Effector memory CD4-positive, alpha-beta T cell (primary cell): Measurements from ENCODE around the gene SLC1A1.

Source experiments
- DNase-seq, 3 donors: peaks; one replicate each; pipeline ENCODE4 v3.0.0-alpha.2; 2020
- H3K27ac ChIP-seq: 2 replicates; pipeline ENCODE4 v1.7.0; 2013; ENCODE audit warnings: mild to moderate bottlenecking, low read length, moderate library complexity; ENCODE audit not compliant: insufficient read depth, poor library complexity, severe bottlenecking
- H3K27me3 ChIP-seq: replicated peaks from 2 replicates; pipeline ENCODE4 v1.7.0; 2013; ENCODE audit warnings: mild to moderate bottlenecking, low read length; ENCODE audit not compliant: insufficient read depth, control insufficient read depth, poor library complexity, severe bottlenecking
- H3K36me3 ChIP-seq: 2 replicates; pipeline ENCODE4 v1.7.0; 2013; ENCODE audit warnings: mild to moderate bottlenecking, low read length, moderate library complexity; ENCODE audit not compliant: control insufficient read depth, insufficient read depth
- H3K4me1 ChIP-seq: 2 replicates; pipeline ENCODE4 v1.7.0; 2013; ENCODE audit warnings: low read length, mild to moderate bottlenecking; ENCODE audit not compliant: control insufficient read depth, insufficient read depth, poor library complexity, severe bottlenecking
- H3K4me3 ChIP-seq: 2 replicates; pipeline ENCODE4 v1.7.0; 2013; ENCODE audit warnings: low read length, low read depth, mild to moderate bottlenecking; ENCODE audit not compliant: insufficient read depth, poor library complexity, severe bottlenecking
- H3K9me3 ChIP-seq: 2 replicates; pipeline ENCODE4 v1.7.0; 2013; ENCODE audit warnings: mild to moderate bottlenecking, low read length, moderate library complexity; ENCODE audit not compliant: control insufficient read depth

SLC1A1 gene

DNA sequence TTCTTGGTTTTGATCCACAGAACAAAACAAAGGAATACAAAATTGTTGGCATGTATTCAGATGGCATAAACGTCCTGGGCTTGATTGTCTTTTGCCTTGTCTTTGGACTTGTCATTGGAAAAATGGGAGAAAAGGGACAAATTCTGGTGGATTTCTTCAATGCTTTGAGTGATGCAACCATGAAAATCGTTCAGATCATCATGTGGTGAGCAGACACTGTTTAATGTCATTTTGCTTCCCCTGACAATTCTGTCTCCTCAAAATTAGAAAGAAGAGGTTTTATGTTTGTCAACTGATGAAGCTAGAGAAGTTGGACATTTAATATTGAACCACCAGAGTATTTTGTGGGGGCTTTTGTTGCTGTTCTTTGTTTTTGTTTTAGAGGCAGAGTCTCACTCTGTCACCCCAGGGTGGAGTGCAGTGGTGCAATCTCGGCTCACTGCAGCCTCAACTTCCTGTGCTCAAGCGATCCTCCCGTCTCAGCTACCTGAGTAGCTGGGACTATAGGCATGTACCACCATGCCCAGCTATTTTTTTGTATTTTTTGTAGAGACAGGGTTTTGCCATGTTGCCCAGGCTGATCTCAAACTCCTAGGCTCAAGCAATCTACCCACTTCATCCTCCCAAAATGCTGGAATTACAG, 82.0 kb downstream of the SLC1A1 start:
- Histone ChIP-seq H3K4me1 (peaks cover 6% of the 10 kb centered on the region), H3K4me3 (no peak overlapping the region), H3K9me3 (no peaks in the 10 kb centered on the region), H3K27ac (no peak overlapping the region), H3K27me3 (no peaks in the 10 kb centered on the region), H3K36me3 (no peaks in the 10 kb centered on the region)
- no peak for DNase-seq

DNA sequence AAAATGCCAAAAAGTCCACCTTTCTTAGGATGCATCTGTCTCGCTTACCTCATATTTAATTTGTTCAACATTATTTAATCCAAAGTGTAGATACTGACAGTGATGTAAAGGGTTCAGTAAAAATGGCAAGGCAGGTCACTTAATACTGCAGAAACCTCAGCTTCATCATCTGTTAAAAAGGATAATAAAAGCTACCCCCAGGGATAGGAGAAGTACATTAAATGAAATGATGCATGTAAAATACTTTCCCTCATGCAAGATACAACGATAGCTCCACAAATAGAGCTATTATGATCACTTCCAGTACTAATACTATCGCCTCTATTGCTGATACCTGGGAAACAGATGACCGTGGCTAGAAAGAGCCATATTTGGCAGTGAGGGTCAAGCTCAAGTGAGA, 82.9 kb downstream of the SLC1A1 start:
- Histone ChIP-seq H3K27ac (no peak overlapping the region), H3K9me3 (no peaks in the 10 kb centered on the region), H3K36me3 (no peaks in the 10 kb centered on the region), H3K27me3 (no peaks in the 10 kb centered on the region), H3K4me1 (peaks cover 6% of the 10 kb centered on the region), H3K4me3 (no peak overlapping the region)
- no peak for DNase-seq

DNA sequence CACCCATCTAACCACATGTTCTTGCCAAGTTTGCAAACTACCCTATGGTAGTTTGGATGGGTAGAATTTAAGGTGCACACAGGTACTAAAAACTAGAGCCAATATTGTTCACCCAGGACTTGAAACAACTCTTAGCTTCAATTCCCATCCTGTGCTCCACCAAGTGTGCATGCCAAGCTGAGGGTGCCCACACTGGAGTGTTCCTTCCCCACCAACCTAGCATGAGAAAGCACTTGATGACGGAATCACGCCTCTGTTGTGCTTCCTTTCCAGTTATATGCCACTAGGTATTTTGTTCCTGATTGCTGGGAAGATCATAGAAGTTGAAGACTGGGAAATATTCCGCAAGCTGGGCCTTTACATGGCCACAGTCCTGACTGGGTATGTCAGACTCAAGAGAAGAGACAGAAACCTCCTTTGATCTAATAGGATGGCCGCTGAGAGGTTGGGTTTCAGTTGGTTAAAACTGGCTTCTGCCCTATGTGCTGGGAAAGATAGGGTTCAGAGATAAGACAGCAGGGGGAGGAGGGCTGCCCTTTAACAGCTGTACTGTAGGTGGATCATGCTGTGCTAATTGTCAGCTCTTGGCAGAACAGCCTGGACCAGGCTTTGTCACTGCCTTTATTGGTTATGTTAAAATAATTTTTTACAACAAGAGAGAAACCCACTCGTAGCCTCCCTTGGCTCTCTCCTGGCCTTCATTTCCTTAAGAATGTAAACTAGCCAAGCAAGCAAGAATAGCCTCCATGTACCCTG, 83.5 kb downstream of the SLC1A1 start:
- Histone ChIP-seq H3K4me3 (no peak overlapping the region), H3K4me1 (peaks cover 6% of the 10 kb centered on the region), H3K9me3 (no peaks in the 10 kb centered on the region), H3K27me3 (no peaks in the 10 kb centered on the region), H3K36me3 (no peaks in the 10 kb centered on the region), H3K27ac (no peak overlapping the region)
- no peak for DNase-seq

DNA sequence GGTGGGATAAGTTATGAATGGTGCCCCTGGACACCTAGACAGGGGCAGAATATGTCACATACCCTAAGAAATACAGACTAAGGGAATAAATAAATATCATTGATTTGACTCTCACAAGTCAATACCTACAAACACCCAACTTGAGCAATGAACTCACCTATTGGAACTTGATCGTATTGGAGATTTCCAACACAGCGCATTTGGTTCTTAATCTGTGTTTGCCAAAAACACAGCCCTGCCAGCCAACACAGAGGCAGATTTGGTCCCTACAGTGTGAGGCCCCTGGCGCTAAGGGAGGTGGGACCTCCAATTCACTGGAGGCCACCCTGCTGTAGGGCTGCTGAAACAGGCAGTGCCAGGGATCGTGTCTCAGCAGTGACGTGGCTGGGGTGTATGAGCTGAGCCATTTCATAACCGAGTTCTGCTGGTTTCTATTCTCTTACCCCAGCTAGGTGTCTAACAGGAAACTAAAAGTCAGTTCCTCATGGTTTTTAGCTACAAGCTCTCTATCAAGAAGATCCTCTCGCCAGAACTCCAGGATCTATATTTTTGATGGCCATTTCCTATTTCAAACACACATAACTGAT, 84.5 kb downstream of the SLC1A1 start:
- no peak overlapping the region for H3K27ac ChIP-seq
- no peak for DNase-seq
- H3K9me3 ChIP-seq, result no peaks in the 10 kb centered on the region
- H3K4me1 ChIP-seq, result peaks cover 6% of the 10 kb centered on the region
- no peaks in the 10 kb centered on the region for H3K36me3 ChIP-seq
- no peak overlapping the region for H3K4me3 ChIP-seq
- no peaks in the 10 kb centered on the region for H3K27me3 ChIP-seq

DNA sequence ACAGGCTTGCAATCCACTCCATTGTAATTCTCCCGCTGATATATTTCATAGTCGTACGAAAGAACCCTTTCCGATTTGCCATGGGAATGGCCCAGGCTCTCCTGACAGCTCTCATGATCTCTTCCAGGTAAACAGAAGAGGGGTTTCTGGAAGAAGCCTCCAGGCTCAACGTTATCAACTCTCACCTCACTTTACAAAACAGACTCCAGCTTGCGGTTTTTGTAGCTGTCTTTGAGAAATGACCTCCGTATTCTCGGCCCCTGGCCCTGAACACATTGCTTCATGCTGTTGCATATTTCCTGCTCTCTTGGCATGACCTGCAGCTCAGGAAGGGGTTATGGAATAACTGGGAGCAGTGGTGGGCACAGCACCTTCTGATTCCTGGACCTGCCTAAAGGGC, 85.7 kb downstream of the SLC1A1 start:
- Histone ChIP-seq H3K9me3 (no peaks in the 10 kb centered on the region), H3K27ac (no peak overlapping the region), H3K36me3 (no peaks in the 10 kb centered on the region)

DNA sequence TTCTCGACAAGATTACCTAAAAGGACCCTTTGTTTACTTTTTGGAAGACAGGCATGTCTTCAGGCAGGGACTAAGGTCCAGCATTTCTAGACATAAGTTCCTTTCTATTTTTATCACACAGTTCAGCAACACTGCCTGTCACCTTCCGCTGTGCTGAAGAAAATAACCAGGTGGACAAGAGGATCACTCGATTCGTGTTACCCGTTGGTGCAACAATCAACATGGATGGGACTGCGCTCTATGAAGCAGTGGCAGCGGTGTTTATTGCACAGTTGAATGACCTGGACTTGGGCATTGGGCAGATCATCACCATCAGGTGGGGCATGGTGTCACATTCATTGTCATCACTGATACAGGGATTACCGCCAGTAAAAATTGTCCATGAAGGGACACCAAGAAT, 86.2 kb downstream of the SLC1A1 start:
- Histone ChIP-seq H3K4me1 (peaks cover 6% of the 10 kb centered on the region), H3K27ac (no peak overlapping the region), H3K36me3 (no peaks in the 10 kb centered on the region), H3K27me3 (no peaks in the 10 kb centered on the region), H3K9me3 (no peaks in the 10 kb centered on the region), H3K4me3 (no peak overlapping the region)
- no peak for DNase-seq

More for the DNA sequence above, 85.7 kb downstream of the SLC1A1 start:
- Histone ChIP-seq H3K4me1 (peaks cover 6% of the 10 kb centered on the region), H3K4me3 (no peak overlapping the region), H3K27me3 (no peaks in the 10 kb centered on the region)
- DNase-seq, result no peak

DNA sequence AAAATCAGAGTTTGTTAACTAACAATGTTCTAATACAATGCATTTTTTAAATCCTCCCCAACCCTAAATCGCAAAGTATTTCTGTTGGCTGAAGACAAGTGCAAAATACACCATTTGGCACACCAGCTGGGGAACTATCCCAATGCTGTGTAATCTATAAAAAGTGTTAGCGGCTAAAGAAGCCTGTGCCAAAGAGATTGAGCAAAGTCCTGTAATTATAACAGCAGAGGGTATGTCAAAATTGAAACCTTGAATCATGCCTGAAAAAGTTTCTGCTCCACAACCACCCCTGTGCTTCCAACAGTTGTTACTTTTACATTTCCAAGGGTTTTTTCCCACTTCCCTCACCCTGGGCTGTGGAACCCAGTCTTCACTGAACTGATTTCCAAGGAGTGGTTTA, 88.7 kb downstream of the SLC1A1 start:
- Histone ChIP-seq H3K4me3 (no peak overlapping the region), H3K9me3 (no peaks in the 10 kb centered on the region), H3K27ac (no peak overlapping the region), H3K4me1 (no peaks in the 10 kb centered on the region), H3K36me3 (no peaks in the 10 kb centered on the region), H3K27me3 (no peaks in the 10 kb centered on the region)
- DNase-seq, result no peak

DNA sequence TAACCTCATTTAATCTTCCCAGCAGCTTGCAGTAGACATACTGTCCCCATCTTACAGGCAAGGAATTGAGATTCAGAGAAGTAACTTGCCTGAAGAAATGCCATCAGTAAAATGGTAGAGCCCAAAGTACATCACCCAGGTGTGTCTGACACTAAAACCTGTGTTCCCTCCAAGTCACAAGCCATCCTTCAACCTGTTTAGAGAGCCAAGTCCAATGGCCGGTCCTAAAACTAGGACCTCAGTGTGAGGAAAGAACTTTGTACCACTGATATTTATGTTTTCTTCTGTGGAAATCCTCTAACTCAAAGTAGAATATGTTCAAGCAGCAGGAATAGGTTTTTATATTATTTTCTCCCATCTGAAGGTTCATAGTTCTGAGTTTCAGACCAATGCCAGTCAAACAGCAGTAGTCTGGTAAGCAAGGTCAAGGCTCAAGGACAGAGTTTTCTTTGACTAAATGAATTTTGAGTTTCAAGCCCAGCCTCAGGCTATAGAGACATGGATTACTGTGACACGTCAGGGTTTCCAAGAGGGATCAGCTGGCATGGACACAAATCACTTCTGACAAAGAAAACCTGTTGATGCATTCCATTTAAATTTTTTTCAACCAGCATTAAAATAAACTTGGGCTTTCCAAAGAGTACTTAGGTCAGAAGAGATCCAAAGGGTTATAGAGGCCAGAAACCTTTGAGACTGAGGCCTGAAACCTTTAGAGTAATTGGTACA, 90.9 kb downstream of the SLC1A1 start:
- Histone ChIP-seq H3K4me1 (no peaks in the 10 kb centered on the region), H3K4me3 (no peak overlapping the region), H3K9me3 (no peaks in the 10 kb centered on the region), H3K36me3 (no peaks in the 10 kb centered on the region), H3K27me3 (no peaks in the 10 kb centered on the region), H3K27ac (no peak overlapping the region)
- no peak for DNase-seq

DNA sequence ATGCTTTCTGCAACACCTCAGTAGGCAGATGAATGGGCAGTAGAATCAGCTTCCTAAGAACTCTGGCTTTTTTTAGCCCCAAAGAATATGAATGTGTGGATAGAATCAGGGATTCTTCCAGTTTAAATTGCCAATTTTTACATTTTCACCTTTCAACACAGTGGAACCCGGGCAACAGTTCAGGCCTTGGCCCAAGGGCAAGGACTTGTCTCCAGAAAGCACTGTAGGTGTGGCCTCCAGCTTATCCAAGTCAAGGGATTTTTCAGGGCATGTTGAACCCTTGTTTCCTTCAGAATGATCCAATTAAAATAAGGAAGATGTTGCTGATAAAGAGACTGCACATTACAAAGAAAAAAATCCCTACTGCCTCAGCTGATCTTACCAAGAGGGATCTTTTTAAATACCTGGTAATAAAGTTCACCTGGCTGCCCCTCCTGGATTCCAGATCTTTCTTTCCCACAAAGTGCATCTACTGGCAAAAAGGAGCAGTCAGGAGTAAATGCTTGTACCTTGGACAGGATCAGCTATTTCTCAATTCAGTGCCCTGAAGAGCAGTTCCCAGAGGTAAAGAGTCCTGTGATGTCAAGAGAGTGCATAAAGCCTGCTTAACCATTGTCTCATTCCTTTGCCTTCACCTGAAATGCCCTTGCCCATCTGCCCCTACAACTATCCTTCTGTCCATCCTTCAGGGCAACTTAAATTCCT, 91.7 kb downstream of the SLC1A1 start:
- no peaks in the 10 kb centered on the region for H3K4me1 ChIP-seq
- H3K9me3 ChIP-seq, result no peaks in the 10 kb centered on the region
- H3K4me3 ChIP-seq, result no peak overlapping the region
- no peak for DNase-seq
- H3K27me3 ChIP-seq, result no peaks in the 10 kb centered on the region
- H3K36me3 ChIP-seq, result no peaks in the 10 kb centered on the region
- no peak overlapping the region for H3K27ac ChIP-seq
